ENCODE measurements around the gene RAI2.

RAI2 gene

GRCh38 chrX:17778997-17779396, 82.1 kb downstream of the RAI2 start:
- no peak for DNase-seq

GRCh38 chrX:17774053-17774452, 87.0 kb downstream of the RAI2 start:
- no peak for DNase-seq

GRCh38 chrX:17773221-17773876, 87.7 kb downstream of the RAI2 start:
- DNase-seq = no peak

GRCh38 chrX:17769701-17770269, 91.3 kb downstream of the RAI2 start:
- DNase-seq = no peak

- DNase-seq = no peak
Observed at GRCh38 chrX:17768997-17769396, 92.1 kb downstream of the RAI2 start.

GRCh38 chrX:17767734-17768133, 93.4 kb downstream of the RAI2 start:
- DNase-seq = no peak

GRCh38 chrX:17759990-17760389, 101.1 kb downstream of the RAI2 start:
- DNase-seq = no peak

GRCh38 chrX:17758382-17758781, 102.7 kb downstream of the RAI2 start:
- DNase-seq = no peak

- no peak for DNase-seq
Observed at GRCh38 chrX:17750436-17750835, 110.7 kb downstream of the RAI2 start.
